GM21737 (cell line): ENCODE measurements around the gene PLEKHG4.

Experiments
- ATAC-seq: cut with Tn5 transposase; IDR thresholded peaks from one replicate; pipeline ENCODE4 v1.9.1; 2021; ENCODE audit warnings: mild to moderate bottlenecking, moderate library complexity; ENCODE audit not compliant: unreplicated experiment

The PLEKHG4 gene

DNA sequence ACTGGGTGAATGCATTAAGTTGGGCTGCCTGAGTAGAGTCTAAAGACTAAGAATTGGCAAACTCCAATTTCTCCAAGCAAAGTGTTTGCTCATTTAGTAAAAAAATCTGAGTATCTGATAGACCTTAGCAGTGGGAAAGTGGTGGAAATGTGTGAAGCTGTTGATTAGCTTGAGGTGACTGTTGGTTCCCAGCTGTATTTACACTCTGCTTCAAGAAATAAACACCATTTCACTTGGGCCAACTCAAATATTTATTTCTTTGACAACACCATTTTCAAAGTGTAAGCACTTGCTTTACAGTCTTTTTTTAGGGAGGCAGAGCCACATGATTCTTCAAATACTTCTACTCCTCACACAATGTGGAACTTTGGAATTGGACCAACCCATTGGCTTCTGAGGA is 38.5 kb downstream of the PLEKHG4 start:
- ATAC-seq, result no peak

DNA sequence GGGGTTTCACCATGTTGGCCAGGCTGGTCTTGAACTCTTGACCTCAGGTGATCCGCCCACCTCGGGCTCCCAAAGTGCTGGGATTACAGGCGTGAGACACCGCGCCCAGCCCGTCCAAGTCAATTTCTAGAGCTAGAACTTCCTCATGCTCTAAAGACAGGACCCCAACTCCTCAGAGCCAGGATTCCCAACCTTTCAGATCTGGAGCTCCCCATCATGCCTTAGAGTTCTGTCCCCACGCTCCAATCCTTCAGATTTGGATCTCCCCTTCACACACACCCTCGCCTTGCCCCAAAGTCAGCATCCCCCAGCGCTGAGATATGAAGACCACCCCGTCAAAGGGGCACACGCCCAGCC is 46.8 kb downstream of the PLEKHG4 start:
- ATAC-seq, result no peak

DNA sequence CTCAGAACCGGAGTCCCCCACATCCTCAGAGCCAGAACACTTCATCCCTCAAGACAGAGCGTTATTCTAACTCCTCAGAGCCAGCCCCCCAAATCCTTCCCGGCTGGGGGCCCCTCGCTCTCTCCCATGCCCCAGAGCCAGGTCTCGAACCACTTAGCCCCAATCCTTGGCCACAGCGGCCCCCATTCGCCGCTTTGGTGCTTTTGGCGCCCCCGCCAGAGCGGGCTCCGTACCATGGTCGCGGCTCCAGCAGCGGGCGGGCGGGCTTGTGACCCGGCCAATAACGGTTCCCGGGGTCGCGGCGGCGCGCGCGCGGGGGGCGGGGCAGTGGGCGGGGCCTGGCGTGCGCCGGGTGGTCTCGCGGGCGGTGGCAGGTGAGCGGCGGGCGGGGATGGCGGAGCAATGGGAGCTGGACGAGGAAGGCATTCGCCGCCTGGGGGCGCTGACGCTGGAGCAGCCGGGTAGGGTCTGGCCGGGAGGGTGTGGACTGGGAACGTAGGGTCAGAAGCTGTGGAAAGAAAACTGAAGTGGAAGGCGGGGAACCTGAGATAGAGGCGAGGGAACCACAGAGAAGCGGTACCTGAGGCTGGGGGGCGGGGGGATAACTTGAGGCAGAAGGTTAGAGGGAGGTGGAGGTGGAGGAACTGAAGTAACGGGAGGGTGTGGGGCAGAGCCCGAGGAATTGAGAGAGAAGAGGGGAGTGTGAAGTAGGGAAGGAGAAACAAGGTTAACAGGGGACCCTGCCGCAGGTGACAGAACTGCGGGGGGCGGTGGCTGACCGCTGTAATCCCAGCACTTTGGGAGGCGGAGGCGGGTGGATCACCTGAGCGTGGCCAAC is 47.4 kb downstream of the PLEKHG4 start, which contains the start of the genes KCTD19 and LRRC36:
Gene KCTD19 (minus strand): TSS at position 270 of the 838 bp plus-strand sequence. CDS start 34 bp downstream, at position 236.
Gene LRRC36 (plus strand): TSS at position 344 of the 838 bp plus-strand sequence. CDS start 48 bp downstream, at position 392.
- ATAC-seq, result no peak

DNA sequence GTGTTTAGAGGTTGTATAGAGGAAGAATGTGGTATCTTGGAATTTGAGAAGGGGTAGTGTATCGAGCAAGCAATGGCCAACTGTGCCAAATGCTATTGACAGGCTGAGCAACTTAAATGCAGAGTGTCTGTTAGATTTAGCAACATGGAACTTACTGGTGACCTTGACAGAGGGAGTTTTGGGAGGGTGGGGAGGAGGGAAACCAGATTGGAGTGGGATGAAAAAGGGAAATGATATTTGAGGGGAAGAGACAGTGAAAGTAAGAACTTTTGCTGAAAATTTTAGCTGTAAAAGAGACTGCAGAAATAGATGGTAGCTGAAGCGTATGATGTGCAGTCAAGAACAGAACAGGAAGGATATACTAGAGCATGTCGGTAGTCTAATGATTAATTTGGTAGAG is 48.4 kb downstream of the PLEKHG4 start:
- ATAC-seq, result no peak

DNA sequence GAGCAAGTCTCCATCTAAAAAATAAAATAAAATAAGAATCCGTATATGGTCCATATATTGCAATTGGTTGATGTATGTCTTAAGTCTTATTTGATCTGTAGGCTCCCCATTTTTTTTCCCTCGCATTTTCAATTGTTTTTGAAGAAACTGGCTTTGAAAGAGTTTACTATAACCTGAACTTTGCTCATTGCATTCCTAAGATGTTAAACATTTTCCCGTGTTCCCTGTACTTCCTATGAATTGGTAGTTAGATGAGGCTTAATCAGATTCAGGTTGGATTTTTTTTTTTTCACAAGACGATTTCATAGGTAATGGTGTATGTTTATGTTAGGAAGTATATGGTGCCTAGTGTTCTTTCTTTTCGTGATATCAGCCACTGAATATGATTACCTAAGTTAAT is 50.6 kb downstream of the PLEKHG4 start:
- ATAC-seq, result no peak

DNA sequence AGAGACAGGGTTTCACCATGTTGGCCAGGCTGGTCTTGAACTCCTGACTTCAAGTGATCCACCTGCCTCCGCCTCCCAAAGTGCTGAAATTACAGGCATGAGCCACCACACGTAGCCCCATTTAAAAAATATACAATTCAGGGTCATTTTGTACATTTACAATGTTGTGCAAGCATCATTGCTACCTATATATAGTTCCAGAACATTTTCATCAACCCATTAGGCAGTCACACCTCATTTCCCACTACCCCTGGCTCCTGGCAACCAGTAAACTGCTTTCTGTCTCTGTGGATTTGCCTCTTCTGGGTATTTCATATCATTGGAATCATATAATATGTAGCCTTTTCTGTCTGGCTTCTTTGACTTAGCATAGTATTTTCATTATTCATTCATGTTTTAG is 54.0 kb downstream of the PLEKHG4 start:
- no peak for ATAC-seq

DNA sequence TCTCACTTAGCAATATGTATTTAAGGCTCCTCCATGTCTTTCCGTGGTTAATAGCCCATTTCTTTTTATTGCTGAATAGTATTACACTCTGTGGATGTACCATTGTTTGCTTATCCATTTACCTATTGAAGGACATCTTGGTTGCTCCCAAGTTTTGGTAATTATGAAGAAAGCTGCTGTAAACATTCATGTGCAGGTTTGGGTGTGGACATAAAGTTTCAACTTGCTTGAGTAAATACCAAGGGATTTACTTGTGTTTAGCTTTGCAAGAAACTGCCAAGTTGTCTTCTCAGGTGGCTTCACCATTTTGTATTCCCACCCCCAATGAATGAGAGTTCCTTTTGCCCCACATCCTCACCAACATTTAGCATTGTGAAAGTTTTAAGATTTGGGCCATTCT is 56.8 kb downstream of the PLEKHG4 start:
- no peak for ATAC-seq

DNA sequence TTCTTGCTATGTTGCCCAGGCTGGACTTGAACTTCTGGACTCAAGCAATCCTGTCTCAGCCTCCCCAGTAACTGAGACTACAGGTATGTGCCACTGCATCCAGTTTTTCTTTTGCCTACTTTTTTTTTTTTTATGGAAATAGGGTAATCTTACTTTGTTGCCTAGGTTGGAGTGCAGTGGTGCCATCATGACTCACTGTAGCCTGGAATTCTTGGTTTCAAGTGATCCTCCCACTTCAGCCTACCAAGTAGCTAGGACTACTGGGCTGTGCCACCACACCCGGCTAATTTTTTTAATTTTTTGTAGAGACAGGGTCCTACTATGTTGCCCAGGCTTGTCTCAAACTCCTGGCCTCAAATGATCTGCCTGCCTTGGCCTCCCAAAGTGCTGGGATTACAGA is 57.3 kb downstream of the PLEKHG4 start:
- ATAC-seq, result no peak
